GM18526 (cell line): ENCODE measurements around the gene KIN.
A peak's percentile ranks its signal among the peaks of the same experiment; 100 is the strongest.

ENCODE experiments used
- POLR2A ChIP-seq: IDR thresholded peaks from 3 replicates; pipeline ENCODE4 v1.6.1; 2011; ENCODE audit not compliant: insufficient read length; ENCODE audit errors: extremely low read depth

KIN gene

GRCh38 chr10:7787857-7788638 is at the start of gene KIN, which contains the start of gene ATP5F1C:
KIN (minus strand) TSS chr10:7787993; CDS start chr10:7787933, 60 bp downstream.
ATP5F1C (plus strand) TSS chr10:7788177; CDS start chr10:7788208, 31 bp downstream.
- peak; percentile 94 for TF ChIP-seq POLR2A

- no peak for TF ChIP-seq POLR2A
These were observed 48.8 kb upstream of the KIN start for GRCh38 chr10:7836571-7836970.

- no peak for TF ChIP-seq POLR2A
These were observed 46.5 kb upstream of the KIN start for GRCh38 chr10:7834262-7834661.

GRCh38 chr10:7833210-7833609 is 45.4 kb upstream of the KIN start:
- TF ChIP-seq POLR2A: no peak

- TF ChIP-seq POLR2A: no peak
These were observed 44.3 kb upstream of the KIN start for GRCh38 chr10:7832060-7832459.

- TF ChIP-seq POLR2A: no peak
These were observed 41.6 kb upstream of the KIN start for GRCh38 chr10:7829289-7829834.

GRCh38 chr10:7826971-7827370 is 39.2 kb upstream of the KIN start:
- no peak for TF ChIP-seq POLR2A

GRCh38 chr10:7824251-7824650 is 36.5 kb upstream of the KIN start:
- TF ChIP-seq POLR2A: no peak

GRCh38 chr10:7819121-7819460 is 31.3 kb upstream of the KIN start:
- no peak for TF ChIP-seq POLR2A

GRCh38 chr10:7818295-7819120 is 30.7 kb upstream of the KIN start, which contains the start of gene TAF3:
TAF3 (plus strand) TSS chr10:7818505; CDS start chr10:7818710, 205 bp downstream.
- TF ChIP-seq POLR2A: peak; percentile 90

GRCh38 chr10:7817984-7818294 is 30.1 kb upstream of the KIN start:
- no peak for TF ChIP-seq POLR2A

- TF ChIP-seq POLR2A: no peak
These were observed 29.8 kb upstream of the KIN start for GRCh38 chr10:7817576-7817975.

GRCh38 chr10:7813481-7813880 is 25.7 kb upstream of the KIN start:
- TF ChIP-seq POLR2A: no peak

GRCh38 chr10:7811000-7811399 is 23.2 kb upstream of the KIN start:
- TF ChIP-seq POLR2A: no peak

GRCh38 chr10:7810443-7810842 is 22.6 kb upstream of the KIN start:
- no peak for TF ChIP-seq POLR2A

- TF ChIP-seq POLR2A: no peak
These were observed 21.0 kb upstream of the KIN start for GRCh38 chr10:7808686-7809267.
